GM12878 (cell line): ENCODE results near the gene DYNLT2. TPM values are rescaled to one million over a fixed set of nuclear protein-coding genes. Genes with fewer than 3 reads are reported as not detected.

Experiments used
- ATAC-seq: fragments of 200-7000 bp; cut with Tn5 transposase; 3 replicates; pipeline ENCODE4 v1.9.1; 2020; ENCODE audit warnings: mild to moderate bottlenecking, moderate library complexity
- BruUV-seq: library from RNA; stranded (reverse); fragments of 400-500 nt; replicated peaks from 2 replicates; lab custom pipeline; 2021; lab: Mats Ljungman, UMichigan
- CTCF ChIA-PET: fragments of 300-600 bp; sonication (Branson Sonifier 250); formaldehyde crosslinking; extraction: SDS; loops from one replicate; lab custom pipeline; 2021; ENCODE audit warnings: inconsistent platforms; lab: Yijun Ruan, JAX
- POLR2A ChIA-PET: fragments of 350-600 bp; formaldehyde crosslinking; extraction: SDS; loops from one replicate; lab custom pipeline; 2021; ENCODE audit warnings: inconsistent platforms; lab: Charles Lee
- RAD21 ChIA-PET: fragments of 300-600 bp; sonication (Branson Sonifier 250); formaldehyde crosslinking; loops from one replicate; lab custom pipeline; 2023; ENCODE audit warnings: antibody characterized with exemption; ENCODE audit not compliant: unreplicated experiment; lab: Charles Lee
- SMC1A ChIA-PET: fragments of 300-600 bp; sonication (Branson Sonifier 250); formaldehyde crosslinking; loops from one replicate; lab custom pipeline; 2023; ENCODE audit not compliant: unreplicated experiment, uncharacterized antibody; lab: Charles Lee
- DNase-seq: peaks from one replicate; pipeline ENCODE4 v3.0.0-alpha.2; 2011; ENCODE audit warnings: low read depth, low spot score
- FAIRE-seq: peaks from 3 replicates; lab custom pipeline; 2011; peaks lifted over from hg19 to GRCh38; lab: Jason Lieb, UNC
- H2AFZ ChIP-seq: 2 replicates; pipeline ENCODE4 v1.6.0; 2011; ENCODE audit warnings: low read depth, low read length, control low read depth; ENCODE audit not compliant: control insufficient read depth
- H3K27ac ChIP-seq: 2 replicates; pipeline ENCODE4 v1.5.1; 2011; ENCODE audit warnings: control low read depth; ENCODE audit not compliant: control insufficient read depth, insufficient read depth
- H3K27me3 ChIP-seq, 2 experiments: replicated peaks in 1 of 2; 2 replicates each; pipeline versions ENCODE4 v1.6.0 to v1.6.1; 2011; ENCODE audit warnings: low read length in 1 of 2; ENCODE audit not compliant: control insufficient read depth in 2 of 2, insufficient read depth in 2 of 2
- H3K36me3 ChIP-seq, 2 experiments: 2 replicates each; pipeline ENCODE4 v1.5.1; 2011; ENCODE audit warnings: low read length in 1 of 2; ENCODE audit not compliant: control insufficient read depth in 2 of 2, insufficient read depth in 2 of 2
- H3K4me1 ChIP-seq: 2 replicates; pipeline ENCODE4 v1.6.1; 2011; ENCODE audit warnings: mild to moderate bottlenecking, low read length, moderate library complexity, mixed read lengths; ENCODE audit not compliant: control insufficient read depth, insufficient read depth
- H3K4me2 ChIP-seq: 2 replicates; pipeline ENCODE4 v1.6.0; 2011; ENCODE audit warnings: control low read depth; ENCODE audit not compliant: control insufficient read depth, insufficient read depth
- H3K4me3 ChIP-seq: fragments of 200-600 bp; sonication (generic); 2 replicates; pipeline ENCODE4 v1.5.1; 2016
- H3K79me2 ChIP-seq: 2 replicates; pipeline ENCODE4 v1.6.0; 2011; ENCODE audit warnings: low read length; ENCODE audit not compliant: control insufficient read depth, insufficient read depth
- H3K9ac ChIP-seq: 2 replicates; pipeline ENCODE4 v1.8.0; 2011; ENCODE audit warnings: low read length, control low read depth, mixed read lengths; ENCODE audit not compliant: control insufficient read depth, insufficient read depth
- H3K9me3 ChIP-seq: replicated peaks from 3 replicates; pipeline ENCODE4 v1.5.1; 2011; ENCODE audit warnings: mild to moderate bottlenecking, low read length; ENCODE audit not compliant: control insufficient read depth, insufficient read depth
- H4K20me1 ChIP-seq: 2 replicates; pipeline ENCODE4 v1.6.0; 2011; ENCODE audit not compliant: control insufficient read depth, insufficient read depth
- CEBPB ChIP-seq, 2 experiments: fragments of 150-350 bp in 1 of 2; IDR thresholded peaks; 2 replicates each; pipeline ENCODE4 v1.6.1; 2012 to 2014; ENCODE audit warnings: low read depth in 2 of 2, low read length in 2 of 2, borderline replicate concordance in 1 of 2, inconsistent platforms in 1 of 2
- CTCF ChIP-seq, 3 experiments: IDR thresholded peaks in 2 of 3; conservative IDR thresholded peaks in 1 of 3; 2 replicates each; pipeline ENCODE4 v1.5.1; 2011; ENCODE audit warnings: low read depth in 3 of 3, low read length in 3 of 3, mild to moderate bottlenecking in 3 of 3, control low read depth in 2 of 3, moderate library complexity in 2 of 3, inconsistent platforms in 1 of 3, mixed read lengths in 1 of 3; ENCODE audit not compliant: control insufficient read depth in 2 of 3, insufficient read depth in 1 of 3; ENCODE audit errors: extremely low read depth in 1 of 3
- KAT2A ChIP-seq: conservative IDR thresholded peaks from 2 replicates; pipeline ENCODE4 v1.6.1; 2011; ENCODE audit warnings: low read depth, low read length; ENCODE audit not compliant: control insufficient read depth
- POLR2AphosphoS2 ChIP-seq: IDR thresholded peaks from 2 replicates; pipeline ENCODE4 v1.6.1; 2011; ENCODE audit warnings: low read depth, mild to moderate bottlenecking, low read length, improper control_type of control experiment, moderate library complexity
- POU2F2 ChIP-seq: IDR thresholded peaks from 3 replicates; pipeline ENCODE4 v1.6.1; 2011; ENCODE audit warnings: low read depth, mild to moderate bottlenecking, low read length, borderline replicate concordance
- RELB ChIP-seq: fragments of 450-650 bp; IDR thresholded peaks from 2 replicates; pipeline ENCODE4 v1.6.1; 2017; ENCODE audit warnings: low read depth, mild to moderate bottlenecking, moderate library complexity
- SIX5 ChIP-seq: IDR thresholded peaks from 2 replicates; pipeline ENCODE4 v1.6.1; 2011; ENCODE audit warnings: mild to moderate bottlenecking, low read depth, low read length, moderate library complexity; ENCODE audit not compliant: severe bottlenecking
- SP1 ChIP-seq: IDR thresholded peaks from one replicate; pipeline ENCODE4 v1.6.1; 2011; ENCODE audit warnings: low read depth, low read length
- TCF3 ChIP-seq: IDR thresholded peaks from 2 replicates; pipeline ENCODE4 v1.6.1; 2012; ENCODE audit warnings: low read depth, mild to moderate bottlenecking, low read length, borderline replicate concordance; ENCODE audit not compliant: insufficient read depth
- YY1 ChIP-seq: IDR thresholded peaks from 2 replicates; pipeline ENCODE4 v1.6.1; 2011; ENCODE audit warnings: low read depth, mild to moderate bottlenecking, low read length
- WGBS: methylation state at CpG from one replicate; pipeline ENCODE4 v1.1.6; 2016; ENCODE audit warnings: low lambda C conversion rate; ENCODE audit not compliant: insufficient replicate concordance, insufficient coverage; ENCODE audit errors: missing lambda C conversion rate; 5-methylcytosine and 5-hydroxymethylcytosine counted together
- in situ Hi-C: fragments of 300-500 bp; cut with MboI; formaldehyde crosslinking; loops from 9 replicates; pipeline ENCODE4 v1.14.3; 2018; ENCODE audit warnings: mixed read lengths
- intact Hi-C: fragments of 100-400 bp; cut with micrococcal nuclease; formaldehyde crosslinking; loops from one replicate; pipeline ENCODE4 v1.14.2; 2022; ENCODE audit not compliant: unreplicated experiment
- polyA plus RNA-seq, 11 experiments: library from polyadenylated mRNA; depleted of rRNA in 4 of 11; unstranded in 6 of 11; stranded (reverse) in 5 of 11; fragments of >200 nt; fragmentation: Nextera tagmentation in 4 of 11; fragmentation: Illumina TruSeq in 1 of 11; extraction: Ambion mirVana in 4 of 11; extraction: Trizol in 1 of 11; gene quantifications; 1 replicate in 1 of 11; 2 replicates in 10 of 11; pipeline versions ENCODE4 v1.2.1 to v1.2.3, GENCODE V29; 2011 to 2016; ENCODE audit warnings: inconsistent platforms in 2 of 11, missing spikeins in 2 of 11, low read depth in 1 of 11
- total RNA-seq, 4 experiments: library from RNA; depleted of rRNA in 3 of 4; stranded (reverse); fragments of >200 nt in 3 of 4; fragmentation: Illumina TruSeq in 1 of 4; extraction: Trizol in 1 of 4; gene quantifications; 2 replicates each; pipeline versions ENCODE4 v1.2.1 to v1.2.3, GENCODE V29; 2013 to 2021

Gene DYNLT2
- total and polyA plus RNA-seq, 10 of the 15 experiments (the other 5 are each of a cell fraction or from before 2014, with no cell fraction given): 2.2 to 5.9 (median 5.4) TPM

- Histone ChIP-seq H3K4me2 (no peak overlapping the region), H4K20me1 (no peaks in the 10 kb centered on the region), H3K36me3 (peaks cover 3 to 19% of the 10 kb centered on the region in 2 experiments), H2AFZ (no peak overlapping the region), H3K4me3 (no peak overlapping the region), H3K27ac (no peak overlapping the region), H3K79me2 (no peaks in the 10 kb centered on the region), H3K9me3 (no peaks in the 10 kb centered on the region), H3K9ac (no peak overlapping the region), H3K4me1 (no peaks in the 10 kb centered on the region), H3K27me3 (no peaks in the 10 kb centered on the region)
- no peak for ATAC-seq
- intact Hi-C loops: no loop called here
- WGBS: 99% methylated on average over 13 of the region's 13 CpGs
- DNase-seq: no peak
- ChIA-PET POLR2A (no interaction called here), SMC1A (interaction anchor here (0.7 to 1.2 kb wide), 2 partner anchors 12 to 26 kb away, joined by 3 read pairs; no protein-coding TSS in a partner anchor), RAD21 (no interaction called here), CTCF (interaction anchor here (0.5 kb wide), 1 partner anchor 23 kb away, joined by 3 read pairs; no protein-coding TSS in a partner anchor)
- in situ Hi-C loops: no loop called here
- FAIRE-seq: no peak
- TF ChIP-seq SP1 (no peak), KAT2A (no peak), RELB (no peak), TCF3 (no peak), POU2F2 (no peak), CEBPB (IDR thresholded peaks at IDR 0.05; ENCODE audit: borderline replicate concordance in 1 of 2, low read depth in 2 of 2, low read length in 2 of 2) (no peak), SIX5 (no peak), YY1 (no peak), POLR2AphosphoS2 (no peak), CTCF (IDR thresholded peaks at IDR 0.05 in 2 of 3, conservative IDR thresholded peaks at IDR 0.05 in 1 of 3; ENCODE audit: control insufficient read depth in 2 of 3, extremely low read depth in 1 of 3, insufficient read depth in 1 of 3, low read depth in 3 of 3, low read length in 3 of 3) (no peak)
- no TSS peak for BruUV-seq
Observed at GRCh38 chr6:169766921-169767736, 15.8 kb upstream of the DYNLT2 start.
